Stimulated activated naive CD8-positive, alpha-beta T cell treated with anti-CD3 and anti-CD28 coated beads, Interleukin-15, Interleukin-2, amounts not matched to agents 100 ng/mL and 50 ng/mL, for 24 hours (primary cell): ENCODE measurements around the gene ARHGEF17.

Experiments
- H3K27ac Mint-ChIP-seq: one replicate; pipeline ENCODE4 v1.8.0; 2021; ENCODE audit warnings: mild to moderate bottlenecking, mixed read lengths
- H3K27me3 Mint-ChIP-seq: one replicate; pipeline ENCODE4 v1.8.0; 2021; ENCODE audit warnings: mixed read lengths
- H3K36me3 Mint-ChIP-seq: one replicate; pipeline ENCODE4 v1.8.0; 2021; ENCODE audit warnings: low read depth, mixed read lengths
- H3K4me1 Mint-ChIP-seq: one replicate; pipeline ENCODE4 v1.8.0; 2021; ENCODE audit warnings: low read depth, mixed read lengths
- H3K4me3 Mint-ChIP-seq: one replicate; pipeline ENCODE4 v1.8.0; 2021; ENCODE audit warnings: mild to moderate bottlenecking, mixed read lengths
- H3K9me3 Mint-ChIP-seq: one replicate; pipeline ENCODE4 v1.8.0; 2021; ENCODE audit warnings: mixed read lengths

ARHGEF17 gene

GRCh38 chr11:73323464-73323863, 15.4 kb downstream of the ARHGEF17 start:
- no peak overlapping the region for H3K27ac Mint-ChIP-seq
- H3K4me1 Mint-ChIP-seq, result peaks cover 21% of the 10 kb centered on the region
- no peaks in the 10 kb centered on the region for H3K36me3 Mint-ChIP-seq
- H3K9me3 Mint-ChIP-seq, result no peaks in the 10 kb centered on the region
- H3K4me3 Mint-ChIP-seq, result no peak overlapping the region
- H3K27me3 Mint-ChIP-seq, result no peaks in the 10 kb centered on the region

- H3K27ac Mint-ChIP-seq, result no peak overlapping the region
- peaks cover 21% of the 10 kb centered on the region for H3K4me1 Mint-ChIP-seq
- H3K9me3 Mint-ChIP-seq, result no peaks in the 10 kb centered on the region
- no peaks in the 10 kb centered on the region for H3K27me3 Mint-ChIP-seq
- no peak overlapping the region for H3K4me3 Mint-ChIP-seq
- H3K36me3 Mint-ChIP-seq, result no peaks in the 10 kb centered on the region
Observed at GRCh38 chr11:73324116-73324515, 16.0 kb downstream of the ARHGEF17 start.

- no peak overlapping the region for H3K4me3 Mint-ChIP-seq
- no peaks in the 10 kb centered on the region for H3K27me3 Mint-ChIP-seq
- H3K27ac Mint-ChIP-seq, result no peak overlapping the region
- no peaks in the 10 kb centered on the region for H3K36me3 Mint-ChIP-seq
- peaks cover 21% of the 10 kb centered on the region for H3K4me1 Mint-ChIP-seq
- H3K9me3 Mint-ChIP-seq, result no peaks in the 10 kb centered on the region
Observed at GRCh38 chr11:73324665-73325035, 16.6 kb downstream of the ARHGEF17 start.

- H3K4me3 Mint-ChIP-seq, result no peak overlapping the region
- peaks cover 21% of the 10 kb centered on the region for H3K4me1 Mint-ChIP-seq
- no peaks in the 10 kb centered on the region for H3K36me3 Mint-ChIP-seq
- no peaks in the 10 kb centered on the region for H3K9me3 Mint-ChIP-seq
- no peaks in the 10 kb centered on the region for H3K27me3 Mint-ChIP-seq
- no peak overlapping the region for H3K27ac Mint-ChIP-seq
Observed at GRCh38 chr11:73325036-73325981, 17.2 kb downstream of the ARHGEF17 start.

GRCh38 chr11:73326929-73327811, 19.1 kb downstream of the ARHGEF17 start:
- Mint-ChIP-seq H3K4me1 (peaks cover 13% of the 10 kb centered on the region), H3K27ac (no peak overlapping the region), H3K9me3 (no peaks in the 10 kb centered on the region), H3K36me3 (no peaks in the 10 kb centered on the region), H3K4me3 (no peak overlapping the region), H3K27me3 (no peaks in the 10 kb centered on the region)

GRCh38 chr11:73327812-73328364, 19.8 kb downstream of the ARHGEF17 start:
- H3K27me3 Mint-ChIP-seq, result no peaks in the 10 kb centered on the region
- no peak overlapping the region for H3K4me3 Mint-ChIP-seq
- H3K9me3 Mint-ChIP-seq, result no peaks in the 10 kb centered on the region
- peaks cover 8% of the 10 kb centered on the region for H3K4me1 Mint-ChIP-seq
- no peaks in the 10 kb centered on the region for H3K36me3 Mint-ChIP-seq
- no peak overlapping the region for H3K27ac Mint-ChIP-seq

GRCh38 chr11:73330569-73331093, 22.6 kb downstream of the ARHGEF17 start:
- H3K4me1 Mint-ChIP-seq, result peaks cover 8% of the 10 kb centered on the region
- no peak overlapping the region for H3K4me3 Mint-ChIP-seq
- H3K36me3 Mint-ChIP-seq, result no peaks in the 10 kb centered on the region
- no peaks in the 10 kb centered on the region for H3K27me3 Mint-ChIP-seq
- no peaks in the 10 kb centered on the region for H3K9me3 Mint-ChIP-seq
- no peak overlapping the region for H3K27ac Mint-ChIP-seq

GRCh38 chr11:73331138-73331916, 23.3 kb downstream of the ARHGEF17 start:
- no peaks in the 10 kb centered on the region for H3K27me3 Mint-ChIP-seq
- peaks cover 8% of the 10 kb centered on the region for H3K4me1 Mint-ChIP-seq
- H3K9me3 Mint-ChIP-seq, result no peaks in the 10 kb centered on the region
- H3K4me3 Mint-ChIP-seq, result no peak overlapping the region
- H3K36me3 Mint-ChIP-seq, result no peaks in the 10 kb centered on the region
- H3K27ac Mint-ChIP-seq, result no peak overlapping the region

- Mint-ChIP-seq H3K4me3 (no peak overlapping the region), H3K4me1 (no peaks in the 10 kb centered on the region), H3K9me3 (no peaks in the 10 kb centered on the region), H3K27me3 (peaks cover 4% of the 10 kb centered on the region), H3K36me3 (no peaks in the 10 kb centered on the region), H3K27ac (no peak overlapping the region)
Observed at GRCh38 chr11:73333173-73333572, 25.1 kb downstream of the ARHGEF17 start.

- H3K27me3 Mint-ChIP-seq, result peaks cover 4% of the 10 kb centered on the region
- no peak overlapping the region for H3K4me3 Mint-ChIP-seq
- no peaks in the 10 kb centered on the region for H3K4me1 Mint-ChIP-seq
- no peaks in the 10 kb centered on the region for H3K36me3 Mint-ChIP-seq
- no peaks in the 10 kb centered on the region for H3K9me3 Mint-ChIP-seq
- H3K27ac Mint-ChIP-seq, result no peak overlapping the region
Observed at GRCh38 chr11:73333640-73334383, 25.7 kb downstream of the ARHGEF17 start.

GRCh38 chr11:73334384-73335203, 26.5 kb downstream of the ARHGEF17 start:
- no peak overlapping the region for H3K27ac Mint-ChIP-seq
- no peak overlapping the region for H3K4me3 Mint-ChIP-seq
- no peaks in the 10 kb centered on the region for H3K4me1 Mint-ChIP-seq
- H3K36me3 Mint-ChIP-seq, result no peaks in the 10 kb centered on the region
- no peaks in the 10 kb centered on the region for H3K9me3 Mint-ChIP-seq
- H3K27me3 Mint-ChIP-seq, result peaks cover 4% of the 10 kb centered on the region

- no peaks in the 10 kb centered on the region for H3K4me1 Mint-ChIP-seq
- H3K9me3 Mint-ChIP-seq, result no peaks in the 10 kb centered on the region
- peaks cover 4% of the 10 kb centered on the region for H3K27me3 Mint-ChIP-seq
- no peak overlapping the region for H3K27ac Mint-ChIP-seq
- no peaks in the 10 kb centered on the region for H3K36me3 Mint-ChIP-seq
- H3K4me3 Mint-ChIP-seq, result no peak overlapping the region
Observed at GRCh38 chr11:73335204-73335923, 27.3 kb downstream of the ARHGEF17 start.
